Measurements from ENCODE around the gene FXYD2. TPM values are rescaled to one million over a fixed set of nuclear protein-coding genes. Genes with fewer than 3 reads are reported as not detected.

The FXYD2 gene
- total and polyA plus RNA-seq, 2 of the 4 experiments (the other 2 are of a cell fraction) = 0.09 TPM; not detected in 1

- Histone ChIP-seq H3K4me3 (ENCODE audit: insufficient read depth, low read depth, low read length) (no peak overlapping the region), H3K79me1 (ENCODE audit: low read depth in 1 of 2, low read length in 2 of 2) (no peaks in the 10 kb centered on the region), H4K91ac (ENCODE audit: insufficient read depth, low read depth, low read length) (no peak overlapping the region), H3K4ac (ENCODE audit: low read depth, low read length) (no peak overlapping the region), H4K20me1 (ENCODE audit: insufficient read depth, low read length) (no peaks in the 10 kb centered on the region), H2BK20ac (ENCODE audit: low read depth, low read length) (no peak overlapping the region), H3K36me3 (ENCODE audit: control insufficient read depth, insufficient read depth, low read length) (no peaks in the 10 kb centered on the region), H3K27ac (ENCODE audit: insufficient read depth, low read length) (no peak overlapping the region), H3K4me2 (ENCODE audit: low read depth, low read length) (no peak overlapping the region), H3K9me1 (ENCODE audit: insufficient read depth, low read length) (no peaks in the 10 kb centered on the region), H2BK5ac (ENCODE audit: low read depth, low read length, poor library complexity, severe bottlenecking) (no peak overlapping the region), H2AFZ (replicated peaks; ENCODE audit: low read length, poor library complexity) (no peak overlapping the region), H3K56ac (ENCODE audit: extremely low read depth, insufficient read depth, low read length) (no peak overlapping the region), H3K14ac (replicated peaks; ENCODE audit: low read depth, low read length) (no peak overlapping the region), H2BK120ac (ENCODE audit: low read depth, low read length) (no peak overlapping the region), H3K27me3 (ENCODE audit: control insufficient read depth, insufficient read depth, low read length) (peaks cover 21% of the 10 kb centered on the region), H2BK15ac (ENCODE audit: low read depth, low read length) (no peak overlapping the region), H4K5ac (ENCODE audit: low read depth, low read length) (no peak overlapping the region), H4K8ac (ENCODE audit: low read depth in 2 of 2, low read length in 2 of 2) (no peak overlapping the region), H2AK9ac (replicated peaks; ENCODE audit: low read depth, low read length, poor library complexity) (no peak overlapping the region), H3K23ac (ENCODE audit: low read depth, low read length) (no peak overlapping the region), H3K4me1 (ENCODE audit: control insufficient read depth, insufficient read depth, low read length) (no peaks in the 10 kb centered on the region), H3K9me3 (ENCODE audit: control insufficient read depth, insufficient read depth, low read length) (no peaks in the 10 kb centered on the region), H3K18ac (ENCODE audit: low read depth, low read length) (no peak overlapping the region), H2AK5ac (ENCODE audit: low read depth, low read length) (no peak overlapping the region), H3K9ac (ENCODE audit: low read depth, low read length) (no peak overlapping the region)
- TF ChIP-seq NFE2L2 (IDR thresholded peaks at IDR 0.05; ENCODE audit: low read depth, low read length) = no peak
- no peak for TF ChIP-seq ELK1 (IDR thresholded peaks at IDR 0.05; ENCODE audit: borderline replicate concordance, low read depth, low read length)
- no peak for TF ChIP-seq SMC3 (IDR thresholded peaks at IDR 0.05; ENCODE audit: low read depth, low read length)
- TF ChIP-seq MXI1 (IDR thresholded peaks at IDR 0.05; ENCODE audit: borderline replicate concordance, low read depth, low read length) = no peak
- TF ChIP-seq POLR2A (IDR thresholded peaks at IDR 0.05; ENCODE audit: low read depth, low read length) = no peak
- TF ChIP-seq CTCF (conservative IDR thresholded peaks at IDR 0.05; ENCODE audit: low read depth, low read length) = no peak
- TF ChIP-seq USF2 (IDR thresholded peaks at IDR 0.05; ENCODE audit: low read depth, low read length) = no peak
- TF ChIP-seq RAD21 (IDR thresholded peaks at IDR 0.05; ENCODE audit: low read length) = no peak
- TF ChIP-seq MAFK (IDR thresholded peaks at IDR 0.05; ENCODE audit: low read depth, low read length) = no peak
- no peak for TF ChIP-seq FOS (IDR thresholded peaks at IDR 0.05; ENCODE audit: low read depth, low read length)
- TF ChIP-seq CEBPB (IDR thresholded peaks at IDR 0.05; ENCODE audit: low read depth, low read length) = no peak
- no peak for TF ChIP-seq RFX5 (IDR thresholded peaks at IDR 0.05; ENCODE audit: low read depth, low read length)
- POLR2A ChIA-PET (ENCODE audit: unreplicated experiment) = no interaction called here
- CTCF ChIA-PET = no interaction called here
- dilution Hi-C loops (cut with HindIII; ENCODE audit: low sequenced_read_pairs, unreplicated experiment) (no loop called here), intact Hi-C loops (cut with micrococcal nuclease) (no loop called here), in situ Hi-C loops (cut with MboI; ENCODE audit: low sequenced_read_pairs) (no loop called here)
- BruUV-seq (replicated peaks) = no TSS peak
- no peak for DNase-seq
- WGBS, 2 experiments (ENCODE audit: extremely low coverage in 2 of 2, insufficient read length in 1 of 2) = 57% methylated on average over 1 of the region's 7 CpGs; no CpG with 5 or more reads in 1 of the 2 experiments
- ATAC-seq (ENCODE audit: low read depth) = no peak
Measured at GRCh38 chr11:117839380-117839881, 14.9 kb upstream of the FXYD2 start.

Measured in IMR-90 (cell line).